Large intestine (tissue), 3 donors: Measurements from ENCODE around the gene GPR89B. TPM values are rescaled to one million over a fixed set of nuclear protein-coding genes. Genes with fewer than 3 reads are reported as not detected.
"Not testable (repeated sequence)": the region's sequence is repeated elsewhere in the genome, so short reads cannot be mapped to it uniquely, and the experiment has no call there.

Experiments
- DNase-seq, 2 donors: peaks; one replicate each; pipeline versions ENCODE4 v3.0.0 to v3.0.0-alpha.2; 2013
- H3K27ac ChIP-seq: one replicate; pipeline ENCODE4 v1.5.1; 2013; ENCODE audit warnings: low read length
- H3K27me3 ChIP-seq: 2 replicates; pipeline ENCODE4 v1.6.1; 2013; ENCODE audit warnings: low read length; ENCODE audit not compliant: control insufficient read depth, insufficient read depth
- H3K36me3 ChIP-seq: 2 replicates; pipeline ENCODE4 v1.6.1; 2013; ENCODE audit warnings: low read length; ENCODE audit not compliant: control insufficient read depth, insufficient read depth
- H3K4me1 ChIP-seq: one replicate; pipeline ENCODE4 v1.6.1; 2013; ENCODE audit warnings: low read length; ENCODE audit not compliant: control insufficient read depth, insufficient read depth
- H3K4me3 ChIP-seq: one replicate; pipeline ENCODE4 v1.5.1; 2013; ENCODE audit warnings: low read length
- H3K9me3 ChIP-seq: one replicate; pipeline ENCODE4 v1.6.1; 2013; ENCODE audit warnings: mild to moderate bottlenecking, low read depth, low read length, moderate library complexity; ENCODE audit not compliant: control insufficient read depth
- WGBS: methylation state at CpG from one replicate; pipeline ENCODE4 v1.1.5; 2013; ENCODE audit warnings: low lambda C conversion rate; ENCODE audit not compliant: insufficient coverage; 5-methylcytosine and 5-hydroxymethylcytosine counted together
- polyA plus RNA-seq: library from polyadenylated mRNA; unstranded; fragments of 120-200 nt; gene quantifications from one replicate; pipeline ENCODE4 v1.2.1, GENCODE V29; 2013

GPR89B gene
- polyA plus RNA-seq, 1 donor, result 41.2 TPM

DNA sequence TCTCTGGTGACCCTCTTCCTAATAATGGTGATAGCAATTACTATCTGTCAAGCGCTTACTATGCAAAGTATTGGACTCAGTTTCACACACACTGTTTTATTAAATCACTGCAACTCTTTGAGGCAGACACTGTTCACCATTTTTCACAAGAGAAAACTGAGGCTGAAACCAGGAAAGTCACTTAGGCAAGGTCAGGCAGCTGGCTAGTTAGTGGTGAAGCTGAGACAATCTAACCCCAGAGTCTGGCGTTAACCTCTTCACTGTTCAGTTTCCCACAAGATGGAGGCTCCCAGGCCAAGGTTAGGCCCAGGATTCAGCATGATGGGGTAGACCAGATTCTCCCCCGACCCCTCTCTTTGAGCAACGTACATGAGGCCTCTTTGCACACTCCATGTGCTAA lies 30.4 kb upstream of the GPR89B start:
- Histone ChIP-seq H3K4me1 (no peaks in the 10 kb centered on the region), H3K4me3 (no peak overlapping the region), H3K27me3 (no peaks in the 10 kb centered on the region), H3K9me3 (no peaks in the 10 kb centered on the region), H3K27ac (no peak overlapping the region), H3K36me3 (no peaks in the 10 kb centered on the region)
- DNase-seq, result no peak
- 100% methylated on average over 1 of the region's 4 CpGs for WGBS

DNA sequence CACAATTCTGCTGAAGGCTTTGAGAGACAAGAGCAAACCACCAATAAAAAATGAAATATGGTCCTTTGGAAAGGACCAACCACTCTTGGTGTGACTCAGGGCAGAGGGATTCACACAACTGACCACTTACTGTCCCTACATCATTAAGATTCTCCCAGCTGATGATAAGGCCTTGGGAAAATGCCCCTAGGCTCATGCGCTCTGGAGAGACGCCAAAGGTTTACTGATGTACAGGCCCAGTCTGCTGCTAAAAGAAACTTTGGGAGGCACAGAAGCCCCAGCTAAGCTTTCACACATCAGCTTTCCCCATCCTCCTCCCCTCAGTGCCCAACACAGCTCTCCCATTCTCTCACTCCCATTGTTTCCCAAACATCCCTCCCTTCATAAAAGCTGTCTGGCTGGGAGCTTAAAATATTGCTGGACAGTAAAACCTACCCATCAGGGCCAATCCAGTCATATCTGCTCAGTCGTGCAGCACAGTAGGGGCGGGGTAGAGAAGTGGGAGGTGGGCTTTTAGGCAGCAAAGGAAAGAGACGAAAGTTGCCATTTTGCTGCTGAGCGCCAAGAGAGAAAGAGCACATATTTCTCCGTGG lies 25.9 kb upstream of the GPR89B start, which contains the start of gene GJA8:
GJA8 (plus strand) TSS at position 543 of the 593 bp plus-strand sequence. CDS start 5,161 bp downstream, outside the sequence.
- H3K27ac ChIP-seq, result no peak within 1 kb of the TSS
- no peaks in the 10 kb centered on the region for H3K9me3 ChIP-seq
- H3K4me1 ChIP-seq, result no peaks in the 10 kb centered on the region
- no peak within 1 kb of the TSS for H3K4me3 ChIP-seq
- peaks cover 3% of the 10 kb centered on the region for H3K27me3 ChIP-seq
- no CpG with 5 or more reads among the region's 7 CpGs for WGBS
- DNase-seq, result no peak
- no peaks in the 10 kb centered on the region for H3K36me3 ChIP-seq

DNA sequence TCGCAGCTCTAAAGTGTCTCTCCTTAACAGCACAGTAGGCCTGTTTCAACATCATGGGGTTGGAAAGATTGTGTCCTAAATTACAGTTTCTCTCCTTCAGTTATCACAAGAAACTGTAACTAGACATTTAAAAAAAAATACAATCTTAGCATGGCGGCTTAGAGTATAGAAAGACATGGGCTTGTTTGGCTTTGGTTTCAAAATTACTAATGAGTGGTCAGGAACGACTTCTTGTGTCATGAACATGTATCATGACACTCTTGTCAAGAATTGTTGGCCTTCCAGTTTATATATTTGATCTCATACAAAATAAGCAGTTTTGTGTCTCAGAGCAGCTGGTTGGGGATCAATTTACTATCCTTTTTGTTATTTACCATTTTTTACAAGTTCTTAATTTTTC lies 23.5 kb upstream of the GPR89B start:
- Histone ChIP-seq H3K9me3 (no peaks in the 10 kb centered on the region), H3K27ac (no peak overlapping the region), H3K36me3 (no peaks in the 10 kb centered on the region), H3K27me3 (peaks cover 3% of the 10 kb centered on the region), H3K4me3 (no peak overlapping the region), H3K4me1 (no peaks in the 10 kb centered on the region)
- WGBS, result 83% methylated on average over 2 of the region's 3 CpGs
- DNase-seq, result no peak

DNA sequence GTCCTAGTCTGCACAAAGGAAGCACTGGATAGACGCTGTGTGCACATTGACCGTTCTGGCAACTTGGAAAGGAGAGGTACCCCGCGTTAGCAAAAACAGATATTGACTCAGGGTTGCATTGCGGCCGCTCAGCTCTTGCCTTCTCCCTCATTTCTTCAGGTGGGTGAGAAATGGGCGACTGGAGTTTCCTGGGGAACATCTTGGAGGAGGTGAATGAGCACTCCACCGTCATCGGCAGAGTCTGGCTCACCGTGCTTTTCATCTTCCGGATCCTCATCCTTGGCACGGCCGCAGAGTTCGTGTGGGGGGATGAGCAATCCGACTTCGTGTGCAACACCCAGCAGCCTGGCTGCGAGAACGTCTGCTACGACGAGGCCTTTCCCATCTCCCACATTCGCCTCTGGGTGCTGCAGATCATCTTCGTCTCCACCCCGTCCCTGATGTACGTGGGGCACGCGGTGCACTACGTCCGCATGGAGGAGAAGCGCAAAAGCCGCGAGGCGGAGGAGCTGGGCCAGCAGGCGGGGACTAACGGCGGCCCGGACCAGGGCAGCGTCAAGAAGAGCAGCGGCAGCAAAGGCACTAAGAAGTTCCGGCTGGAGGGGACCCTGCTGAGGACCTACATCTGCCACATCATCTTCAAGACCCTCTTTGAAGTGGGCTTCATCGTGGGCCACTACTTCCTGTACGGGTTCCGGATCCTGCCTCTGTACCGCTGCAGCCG lies 20.3 kb upstream of the GPR89B start:
- no peaks in the 10 kb centered on the region for H3K36me3 ChIP-seq
- DNase-seq, result no peak
- no CpG with 5 or more reads among the region's 44 CpGs for WGBS
- no peaks in the 10 kb centered on the region for H3K9me3 ChIP-seq
- H3K27me3 ChIP-seq, result peaks cover 6% of the 10 kb centered on the region
- H3K4me1 ChIP-seq, result no peaks in the 10 kb centered on the region
- H3K27ac ChIP-seq, result no peak overlapping the region
- H3K4me3 ChIP-seq, result no peak overlapping the region

DNA sequence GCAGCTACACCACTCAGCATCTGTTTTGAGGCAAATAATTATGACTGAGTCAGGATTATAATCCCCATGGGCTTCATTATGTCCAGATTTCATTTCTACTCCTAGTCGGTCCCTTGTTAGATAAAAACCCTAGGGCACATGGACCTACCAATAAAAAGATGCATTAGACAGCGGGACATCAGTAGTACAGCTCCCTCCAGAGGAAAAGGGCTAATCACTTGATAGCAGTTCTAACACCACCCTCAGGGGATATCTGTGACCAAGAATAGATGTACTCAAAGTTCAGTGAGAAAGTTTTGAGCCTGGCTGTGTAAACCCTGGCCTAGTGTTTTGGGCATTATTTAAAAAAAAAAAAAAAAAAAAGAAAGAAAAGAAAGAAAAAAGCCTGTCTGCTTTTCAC lies 15.7 kb upstream of the GPR89B start:
- Histone ChIP-seq H3K27me3 (peaks cover 7% of the 10 kb centered on the region), H3K4me1 (no peaks in the 10 kb centered on the region), H3K27ac (no peak overlapping the region), H3K4me3 (no peak overlapping the region), H3K9me3 (no peaks in the 10 kb centered on the region), H3K36me3 (no peaks in the 10 kb centered on the region)
- DNase-seq, result no peak
- WGBS, result no CpG with 5 or more reads among the region's 2 CpGs

DNA sequence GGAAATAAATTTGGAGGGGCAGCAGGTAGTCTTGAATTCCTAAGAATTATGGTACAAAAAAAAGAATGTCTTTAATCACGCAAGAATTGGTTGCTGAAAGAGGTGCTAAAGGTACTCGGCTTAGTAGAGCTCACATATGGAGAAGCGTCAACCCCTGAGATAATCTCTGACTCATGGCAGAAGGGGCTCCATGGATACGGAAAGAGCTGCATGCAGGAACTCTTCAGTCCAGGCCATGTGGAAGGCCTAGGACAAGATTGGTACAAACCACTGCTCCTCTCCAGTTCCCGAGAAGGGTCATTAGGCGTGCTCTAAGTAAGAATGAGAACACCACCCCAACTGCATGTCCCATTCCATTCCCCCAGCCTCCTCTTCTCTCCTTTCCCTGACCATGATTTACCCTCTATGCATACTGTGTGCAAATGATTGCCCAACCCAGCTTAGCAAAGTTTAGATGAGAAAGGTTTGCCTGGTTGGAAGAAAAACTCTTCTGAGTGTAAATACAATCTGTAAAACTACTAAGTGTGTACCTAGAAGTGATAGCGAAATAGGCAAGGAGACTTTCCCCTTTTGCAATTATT lies 14.8 kb upstream of the GPR89B start:
- no peaks in the 10 kb centered on the region for H3K36me3 ChIP-seq
- H3K4me1 ChIP-seq, result no peaks in the 10 kb centered on the region
- H3K27me3 ChIP-seq, result peaks cover 7% of the 10 kb centered on the region
- no peaks in the 10 kb centered on the region for H3K9me3 ChIP-seq
- DNase-seq, result no peak
- WGBS, result no CpG with 5 or more reads among the region's 7 CpGs
- no peak overlapping the region for H3K27ac ChIP-seq
- H3K4me3 ChIP-seq, result no peak overlapping the region

DNA sequence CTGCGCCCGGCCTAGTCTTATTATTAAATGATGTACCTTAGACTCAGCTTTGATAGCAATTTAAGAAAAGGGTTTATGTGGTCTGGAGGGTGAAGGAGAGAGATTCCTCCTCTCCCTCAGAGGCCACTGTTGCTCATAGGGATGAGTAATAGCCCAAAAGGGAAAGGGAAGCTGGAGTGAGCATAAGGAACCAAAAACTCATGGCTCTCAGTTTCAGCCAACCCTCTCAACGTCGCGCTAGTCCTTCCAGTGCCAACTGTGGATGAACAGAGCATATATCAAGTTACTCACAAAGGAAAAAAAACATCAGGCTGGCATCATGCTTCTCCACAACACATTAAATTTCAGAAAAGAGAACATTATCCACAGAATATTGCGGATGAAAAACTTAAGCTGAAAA lies 8.3 kb upstream of the GPR89B start:
- no peaks in the 10 kb centered on the region for H3K4me1 ChIP-seq
- H3K27me3 ChIP-seq, result peaks cover 7% of the 10 kb centered on the region
- no peak overlapping the region for H3K27ac ChIP-seq
- no peaks in the 10 kb centered on the region for H3K36me3 ChIP-seq
- H3K4me3 ChIP-seq, result no peak overlapping the region
- H3K9me3 ChIP-seq, result no peaks in the 10 kb centered on the region
- no CpG with 5 or more reads among the region's 6 CpGs for WGBS
- no peak for DNase-seq

DNA sequence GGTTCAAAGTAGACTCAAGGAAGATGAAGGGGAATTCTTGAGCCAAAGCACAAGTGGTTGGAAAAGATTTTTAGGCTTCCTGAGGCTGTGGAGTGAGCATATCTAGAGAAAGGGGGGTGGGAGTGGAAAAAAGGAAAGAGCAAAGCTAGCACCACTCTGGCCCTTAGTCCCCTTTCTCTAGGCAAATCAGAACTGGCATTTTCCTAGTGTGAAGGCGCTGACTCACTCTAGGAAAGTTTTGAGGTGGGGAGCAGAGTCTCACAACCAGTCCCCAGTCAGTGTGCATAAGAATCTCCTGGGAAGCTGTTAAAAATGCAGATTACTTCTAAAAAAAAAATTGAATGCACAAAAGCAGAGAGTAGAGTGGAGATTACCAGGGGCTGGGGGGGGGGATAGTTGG lies 3.4 kb upstream of the GPR89B start:
- DNase-seq, result no peak
- H3K27ac ChIP-seq, result no peak overlapping the region
- no peak overlapping the region for H3K4me3 ChIP-seq
- peaks cover 2% of the 10 kb centered on the region for H3K27me3 ChIP-seq
- WGBS, result no CpG with 5 or more reads among the region's 1 CpG
- no peaks in the 10 kb centered on the region for H3K36me3 ChIP-seq
- H3K9me3 ChIP-seq, result no peaks in the 10 kb centered on the region
- no peaks in the 10 kb centered on the region for H3K4me1 ChIP-seq

DNA sequence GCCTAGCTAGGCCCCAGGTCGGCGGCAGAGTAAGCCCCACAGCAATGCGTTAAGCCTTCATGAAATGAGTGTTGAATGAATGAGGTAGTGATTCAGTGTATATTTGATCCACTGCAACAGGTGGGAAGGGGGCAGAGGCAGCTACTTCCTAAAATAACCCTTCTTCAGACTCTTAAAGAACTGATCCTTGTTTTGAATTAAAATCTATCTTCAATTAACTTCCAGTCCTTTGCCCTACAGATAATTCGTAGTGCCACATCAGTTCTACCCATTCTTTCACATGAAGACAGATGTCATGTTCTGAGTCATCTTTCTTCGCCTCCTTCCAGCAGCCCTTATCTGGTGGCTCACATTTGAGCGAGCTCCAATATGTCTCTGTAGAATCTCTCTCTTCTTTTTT lies 1.0 kb upstream of the GPR89B start:
- H3K27me3 ChIP-seq, DNase-seq, H3K9me3 ChIP-seq, H3K36me3 ChIP-seq, H3K27ac ChIP-seq, H3K4me3 ChIP-seq, H3K4me1 ChIP-seq: not testable (repeated sequence)
- no CpG with 5 or more reads among the region's 6 CpGs for WGBS

DNA sequence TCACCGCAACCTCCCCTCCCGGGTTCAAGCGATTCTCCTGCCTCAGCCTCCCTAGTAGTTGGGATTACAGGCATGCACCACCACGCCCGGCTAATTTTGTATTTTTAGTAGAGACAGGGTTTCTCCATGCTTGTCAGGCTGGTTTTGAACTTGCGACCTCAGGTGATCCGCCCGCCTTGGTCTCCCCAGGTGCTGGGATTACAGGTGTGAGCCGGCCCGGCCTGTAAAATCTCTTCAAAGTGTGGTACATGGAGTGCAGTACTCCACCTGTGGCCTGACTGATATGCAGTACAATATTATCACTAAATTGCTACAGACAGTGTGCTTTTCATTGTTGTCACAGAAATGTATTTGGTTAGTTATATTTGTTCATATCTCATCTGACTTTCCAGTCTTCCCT lies 531 bp upstream of the GPR89B start:
- not testable (repeated sequence) for H3K4me1 ChIP-seq, DNase-seq, H3K27ac ChIP-seq, H3K9me3 ChIP-seq, H3K36me3 ChIP-seq, H3K27me3 ChIP-seq, H3K4me3 ChIP-seq
- WGBS, result no CpG with 5 or more reads among the region's 10 CpGs
